Measurements from ENCODE around the gene DENND1B.
"Not testable (repeated sequence)": the region's sequence is repeated elsewhere in the genome, so short reads cannot be mapped to it uniquely, and the experiment has no call there.

The DENND1B gene

GRCh38 chr1:197740992-197741391, 34.3 kb downstream of the DENND1B start:
- no peak for DNase-seq

- no peak for DNase-seq
These were observed 36.4 kb downstream of the DENND1B start for GRCh38 chr1:197738927-197739326.

GRCh38 chr1:197737916-197738315, 37.4 kb downstream of the DENND1B start:
- no peak for DNase-seq

GRCh38 chr1:197736685-197737084, 38.6 kb downstream of the DENND1B start:
- DNase-seq = no peak

- no peak for DNase-seq
These were observed 39.8 kb downstream of the DENND1B start for GRCh38 chr1:197735461-197735860.

GRCh38 chr1:197733324-197733723, 42.0 kb downstream of the DENND1B start:
- DNase-seq = no peak

GRCh38 chr1:197732187-197732586, 43.1 kb downstream of the DENND1B start:
- no peak for DNase-seq

- no peak for DNase-seq
These were observed 43.8 kb downstream of the DENND1B start for GRCh38 chr1:197731449-197731848.

- no peak for DNase-seq
These were observed 49.3 kb downstream of the DENND1B start for GRCh38 chr1:197725976-197726375.

- no peak for DNase-seq
These were observed 50.2 kb downstream of the DENND1B start for GRCh38 chr1:197725044-197725443.

GRCh38 chr1:197715806-197716205, 59.5 kb downstream of the DENND1B start:
- DNase-seq = no peak

- no peak for DNase-seq
These were observed 68.7 kb downstream of the DENND1B start for GRCh38 chr1:197706601-197707000.

GRCh38 chr1:197705941-197706340, 69.3 kb downstream of the DENND1B start:
- no peak for DNase-seq

- DNase-seq = not testable (repeated sequence)
These were observed 74.6 kb downstream of the DENND1B start for GRCh38 chr1:197700688-197701087.

- DNase-seq = no peak
These were observed 78.9 kb downstream of the DENND1B start for GRCh38 chr1:197696372-197696771.

GRCh38 chr1:197695961-197696360, 79.3 kb downstream of the DENND1B start:
- no peak for DNase-seq

GRCh38 chr1:197692965-197693364, 82.3 kb downstream of the DENND1B start:
- DNase-seq = no peak

GRCh38 chr1:197691816-197692215, 83.5 kb downstream of the DENND1B start:
- DNase-seq = no peak

- no peak for DNase-seq
These were observed 85.2 kb downstream of the DENND1B start for GRCh38 chr1:197690074-197690473.

- DNase-seq = no peak
These were observed 87.0 kb downstream of the DENND1B start for GRCh38 chr1:197688233-197688632.

GRCh38 chr1:197686702-197687355, 88.5 kb downstream of the DENND1B start:
- DNase-seq = no peak

GRCh38 chr1:197686231-197686630, 89.0 kb downstream of the DENND1B start:
- no peak for DNase-seq

GRCh38 chr1:197685785-197686184, 89.5 kb downstream of the DENND1B start:
- no peak for DNase-seq

GRCh38 chr1:197683895-197684553, 91.3 kb downstream of the DENND1B start:
- no peak for DNase-seq

- DNase-seq = no peak
These were observed 92.0 kb downstream of the DENND1B start for GRCh38 chr1:197683280-197683679.

Measured in CD4-positive, alpha-beta T cell treated with Interferon alpha-2 for 1 hour (primary cell).